Astrocyte (in vitro differentiated cells and primary cell): ENCODE measurements around the gene FAAP100. TPM values are rescaled to one million over a fixed set of nuclear protein-coding genes. Genes with fewer than 3 reads are reported as not detected.

Source experiments
- DNase-seq: peaks from one replicate; pipeline ENCODE4 v3.0.0-alpha.2; 2010; ENCODE audit warnings: low read depth
- FAIRE-seq: peaks from 2 replicates; lab custom pipeline; 2011; peaks lifted over from hg19 to GRCh38; lab: Jason Lieb, UNC
- H2AFZ ChIP-seq: 2 replicates; pipeline ENCODE4 v1.6.0; 2012; ENCODE audit warnings: low read depth, low read length, inconsistent platforms
- H3K27ac ChIP-seq: 2 replicates; pipeline ENCODE4 v1.5.1; 2011; ENCODE audit warnings: low read depth, low read length, inconsistent platforms
- H3K27me3 ChIP-seq: 2 replicates; pipeline ENCODE4 v1.6.0; 2011; ENCODE audit warnings: low read length, inconsistent platforms; ENCODE audit not compliant: insufficient read depth
- H3K36me3 ChIP-seq: 2 replicates; pipeline ENCODE4 v1.5.1; 2011; ENCODE audit warnings: low read length, inconsistent platforms; ENCODE audit not compliant: insufficient read depth
- H3K4me1 ChIP-seq: 2 replicates; pipeline ENCODE4 v1.5.1; 2011; ENCODE audit warnings: low read length, inconsistent platforms; ENCODE audit not compliant: insufficient read depth
- H3K4me2 ChIP-seq: 2 replicates; pipeline ENCODE4 v1.6.0; 2012; ENCODE audit warnings: low read length, inconsistent platforms
- H3K4me3 ChIP-seq: 2 replicates; pipeline ENCODE4 v1.5.1; 2011; ENCODE audit warnings: low read depth, mild to moderate bottlenecking, low read length, inconsistent platforms; ENCODE audit not compliant: insufficient read depth
- H3K79me2 ChIP-seq: 2 replicates; pipeline ENCODE4 v1.6.0; 2012; ENCODE audit warnings: mild to moderate bottlenecking, low read length, inconsistent platforms; ENCODE audit not compliant: insufficient read depth
- H3K9ac ChIP-seq: 2 replicates; pipeline ENCODE4 v1.6.0; 2012; ENCODE audit warnings: mild to moderate bottlenecking, low read length, inconsistent platforms
- H3K9me3 ChIP-seq: 2 replicates; pipeline ENCODE4 v1.5.1; 2012; ENCODE audit warnings: low read depth, mild to moderate bottlenecking, low read length, inconsistent platforms; ENCODE audit not compliant: insufficient read depth
- H4K20me1 ChIP-seq: 2 replicates; pipeline ENCODE4 v1.6.0; 2012; ENCODE audit warnings: low read length, inconsistent platforms; ENCODE audit not compliant: insufficient read depth
- H3K27ac Mint-ChIP-seq: one replicate; pipeline ENCODE4 v1.8.0; 2021; ENCODE audit warnings: mild to moderate bottlenecking, mixed read lengths; ENCODE audit not compliant: unreplicated experiment
- H3K27me3 Mint-ChIP-seq: one replicate; pipeline ENCODE4 v1.8.0; 2021; ENCODE audit warnings: low read depth, mixed read lengths; ENCODE audit not compliant: unreplicated experiment
- H3K36me3 Mint-ChIP-seq: one replicate; pipeline ENCODE4 v1.8.0; 2021; ENCODE audit warnings: low read depth, mixed read lengths; ENCODE audit not compliant: unreplicated experiment
- H3K4me1 Mint-ChIP-seq: one replicate; pipeline ENCODE4 v1.8.0; 2021; ENCODE audit warnings: low read depth, mixed read lengths; ENCODE audit not compliant: unreplicated experiment
- H3K4me3 Mint-ChIP-seq: one replicate; pipeline ENCODE4 v1.8.0; 2021; ENCODE audit warnings: mild to moderate bottlenecking, moderate library complexity, mixed read lengths; ENCODE audit not compliant: unreplicated experiment
- H3K9me3 Mint-ChIP-seq: one replicate; pipeline ENCODE4 v1.8.0; 2021; ENCODE audit warnings: mild to moderate bottlenecking, mixed read lengths; ENCODE audit not compliant: unreplicated experiment
- CTCF ChIP-seq: IDR thresholded peaks from 2 replicates; pipeline ENCODE4 v1.5.1; 2011; ENCODE audit warnings: low read depth, mild to moderate bottlenecking, inconsistent platforms, low read length, moderate library complexity; ENCODE audit not compliant: insufficient read depth
- EZH2 ChIP-seq: IDR thresholded peaks from 2 replicates; pipeline ENCODE4 v1.6.1; 2012; ENCODE audit warnings: mild to moderate bottlenecking, low read length, inconsistent platforms; ENCODE audit not compliant: insufficient read depth
- total RNA-seq: library from RNA; stranded (reverse); gene quantifications from 2 replicates; pipeline ENCODE4 v1.2.1, GENCODE V29; 2021

FAAP100 gene
- total RNA-seq, 1 donor from 2014 or later: 38.9 TPM

- FAIRE-seq (no peak), DNase-seq (no peak)
- Histone ChIP-seq H4K20me1 (no peaks in the 10 kb centered on the region), H3K4me1 (no peaks in the 10 kb centered on the region), H2AFZ (no peak overlapping the region), H3K27ac (no peak overlapping the region), H3K9ac (no peak overlapping the region), H3K4me2 (no peak overlapping the region), H3K79me2 (no peaks in the 10 kb centered on the region), H3K9me3 (no peaks in the 10 kb centered on the region), H3K27me3 (peaks cover 16% of the 10 kb centered on the region), H3K4me3 (no peak overlapping the region), H3K36me3 (no peaks in the 10 kb centered on the region)
- H3K4me3 Mint-ChIP-seq: no peak overlapping the region
- TF ChIP-seq CTCF (no peak), EZH2 (no peak)
- H3K4me1 Mint-ChIP-seq: peaks cover 5% of the 10 kb centered on the region
- H3K36me3 Mint-ChIP-seq: no peaks in the 10 kb centered on the region
- no peaks in the 10 kb centered on the region for H3K9me3 Mint-ChIP-seq
- H3K27ac Mint-ChIP-seq: no peak overlapping the region
- H3K27me3 Mint-ChIP-seq: peaks cover 44% of the 10 kb centered on the region
Observed at GRCh38 chr17:81493198-81494038, 58.7 kb downstream of the FAAP100 start.

- no peak for TF ChIP-seq CTCF
- H3K9ac ChIP-seq: no peak overlapping the region
- peaks cover under 1% of the 10 kb centered on the region for H3K4me1 ChIP-seq
- no peak overlapping the region for H3K27ac Mint-ChIP-seq
- no peak for FAIRE-seq
- H3K9me3 Mint-ChIP-seq: no peaks in the 10 kb centered on the region
- DNase-seq: no peak
- H3K36me3 Mint-ChIP-seq: no peaks in the 10 kb centered on the region
- H4K20me1 ChIP-seq: no peaks in the 10 kb centered on the region
- H3K4me1 Mint-ChIP-seq: peaks cover 5% of the 10 kb centered on the region
- H3K4me2 ChIP-seq: no peak overlapping the region
- H3K9me3 ChIP-seq: no peaks in the 10 kb centered on the region
- peaks cover 16% of the 10 kb centered on the region for H3K27me3 ChIP-seq
- H3K36me3 ChIP-seq: no peaks in the 10 kb centered on the region
- no peak overlapping the region for H3K4me3 ChIP-seq
- peaks cover 44% of the 10 kb centered on the region for H3K27me3 Mint-ChIP-seq
- no peak overlapping the region for H3K27ac ChIP-seq
- H3K4me3 Mint-ChIP-seq: no peak overlapping the region
- H3K79me2 ChIP-seq: no peaks in the 10 kb centered on the region
- no peak overlapping the region for H2AFZ ChIP-seq
Observed at GRCh38 chr17:81492706-81493105, 59.4 kb downstream of the FAAP100 start.

- Histone ChIP-seq H3K4me3 (no peak overlapping the region), H3K79me2 (no peaks in the 10 kb centered on the region), H3K27me3 (peaks cover 16% of the 10 kb centered on the region), H3K9ac (no peak overlapping the region), H3K9me3 (no peaks in the 10 kb centered on the region), H3K27ac (no peak overlapping the region), H2AFZ (no peak overlapping the region), H4K20me1 (no peaks in the 10 kb centered on the region), H3K36me3 (no peaks in the 10 kb centered on the region), H3K4me2 (no peak overlapping the region), H3K4me1 (peaks cover 3% of the 10 kb centered on the region)
- peaks cover 5% of the 10 kb centered on the region for H3K4me1 Mint-ChIP-seq
- TF ChIP-seq CTCF (no peak), EZH2 (no peak)
- no peak overlapping the region for H3K27ac Mint-ChIP-seq
- H3K27me3 Mint-ChIP-seq: peaks cover 45% of the 10 kb centered on the region
- H3K9me3 Mint-ChIP-seq: no peaks in the 10 kb centered on the region
- no peak overlapping the region for H3K4me3 Mint-ChIP-seq
- FAIRE-seq (no peak), DNase-seq (no peak)
- H3K36me3 Mint-ChIP-seq: no peaks in the 10 kb centered on the region
Observed at GRCh38 chr17:81492202-81492601, 60.0 kb downstream of the FAAP100 start.
